ENCODE measurements around the gene NAA10.

NAA10 gene

DNA sequence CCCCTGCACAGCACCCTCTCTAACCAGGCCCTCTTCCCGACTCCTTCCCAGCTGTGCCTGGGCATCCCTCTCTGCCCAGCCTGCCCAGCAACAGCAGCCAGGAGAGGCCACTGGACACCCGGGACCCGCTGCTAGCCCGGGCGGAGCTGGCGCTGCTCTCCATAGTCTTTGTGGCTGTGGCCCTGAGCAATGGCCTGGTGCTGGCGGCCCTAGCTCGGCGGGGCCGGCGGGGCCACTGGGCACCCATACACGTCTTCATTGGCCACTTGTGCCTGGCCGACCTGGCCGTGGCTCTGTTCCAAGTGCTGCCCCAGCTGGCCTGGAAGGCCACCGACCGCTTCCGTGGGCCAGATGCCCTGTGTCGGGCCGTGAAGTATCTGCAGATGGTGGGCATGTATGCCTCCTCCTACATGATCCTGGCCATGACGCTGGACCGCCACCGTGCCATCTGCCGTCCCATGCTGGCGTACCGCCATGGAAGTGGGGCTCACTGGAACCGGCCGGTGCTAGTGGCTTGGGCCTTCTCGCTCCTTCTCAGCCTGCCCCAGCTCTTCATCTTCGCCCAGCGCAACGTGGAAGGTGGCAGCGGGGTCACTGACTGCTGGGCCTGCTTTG lies 29.2 kb downstream of the NAA10 start:
- Histone ChIP-seq H3K27ac (peak overlapping the region; percentile 47), H3K4me3 (ENCODE audit: low read depth in 1 of 2, low read length in 1 of 2) (no peak overlapping the region), H3K9me3 (no peaks in the 10 kb centered on the region), H3K4me1 (ENCODE audit: control insufficient read depth in 1 of 2, insufficient read depth in 1 of 2, low read depth in 1 of 2, low read length in 1 of 2) (peaks cover 30 to 37% of the 10 kb centered on the region in 2 experiments), H3K27me3 (no peaks in the 10 kb centered on the region), H3K36me3 (peaks cover 45% of the 10 kb centered on the region)
- no peak for TF ChIP-seq CTCF (IDR thresholded peaks at IDR 0.05)

GRCh38 chrX:153903991-153904957 lies 30.6 kb downstream of the NAA10 start, which contains the start of gene AVPR2:
Gene AVPR2, plus strand, starts transcription at chrX:153904673. Its CDS starts 473 bp downstream, at chrX:153905146.
- H3K27me3 ChIP-seq: no peaks in the 10 kb centered on the region
- no peaks in the 10 kb centered on the region for H3K9me3 ChIP-seq
- no peak for TF ChIP-seq CTCF (IDR thresholded peaks at IDR 0.05)
- H3K27ac ChIP-seq: peak within 1 kb of the TSS; percentile 58
- H3K4me1 ChIP-seq (ENCODE audit: control insufficient read depth in 1 of 2, insufficient read depth in 1 of 2, low read depth in 1 of 2, low read length in 1 of 2): peaks cover 34 to 40% of the 10 kb centered on the region in 2 experiments
- H3K4me3 ChIP-seq (ENCODE audit: low read depth in 1 of 2, low read length in 1 of 2): peak within 1 kb of the TSS in 1 of 2 experiments; percentile 3
- peaks cover 32% of the 10 kb centered on the region for H3K36me3 ChIP-seq

- TF ChIP-seq CTCF (IDR thresholded peaks at IDR 0.05): no peak
- Histone ChIP-seq H3K27me3 (no peaks in the 10 kb centered on the region), H3K36me3 (peaks cover 23% of the 10 kb centered on the region), H3K4me3 (ENCODE audit: low read depth in 1 of 2, low read length in 1 of 2) (no peak overlapping the region), H3K9me3 (no peaks in the 10 kb centered on the region), H3K27ac (peak overlapping the region; percentile 58), H3K4me1 (ENCODE audit: control insufficient read depth in 1 of 2, insufficient read depth in 1 of 2, low read depth in 1 of 2, low read length in 1 of 2) (peaks cover 34 to 40% of the 10 kb centered on the region in 2 experiments)
These were observed 31.4 kb downstream of the NAA10 start for GRCh38 chrX:153903238-153903980.

DNA sequence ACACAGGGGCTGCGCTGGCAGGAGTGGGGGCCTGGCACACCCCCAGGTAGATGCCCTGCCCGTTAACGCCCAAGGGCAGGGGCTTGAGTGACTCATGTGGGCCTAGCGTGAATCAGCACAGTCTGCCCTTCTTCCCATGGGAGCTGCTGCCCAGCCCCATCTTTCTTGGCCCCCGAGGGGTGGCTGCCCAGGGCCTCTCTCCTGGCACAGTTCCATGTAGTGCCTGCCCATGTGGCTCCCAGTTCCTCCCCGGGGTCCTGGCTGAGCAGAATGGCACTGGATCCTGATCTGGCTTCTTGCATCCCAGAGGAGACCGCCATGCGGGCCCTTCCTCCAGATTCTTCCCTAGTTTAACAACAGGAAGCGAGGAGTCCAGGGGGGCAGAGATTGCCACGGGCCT lies 32.5 kb downstream of the NAA10 start:
- peaks cover 34 to 40% of the 10 kb centered on the region in 2 experiments for H3K4me1 ChIP-seq (ENCODE audit: control insufficient read depth in 1 of 2, insufficient read depth in 1 of 2, low read depth in 1 of 2, low read length in 1 of 2)
- no peak for TF ChIP-seq CTCF (IDR thresholded peaks at IDR 0.05)
- no peaks in the 10 kb centered on the region for H3K27me3 ChIP-seq

GRCh38 chrX:153901753-153902140 lies 33.1 kb downstream of the NAA10 start:
- no peaks in the 10 kb centered on the region for H3K27me3 ChIP-seq
- no peak overlapping the region for H3K4me3 ChIP-seq (ENCODE audit: low read depth in 1 of 2, low read length in 1 of 2)
- no peaks in the 10 kb centered on the region for H3K9me3 ChIP-seq
- no peak overlapping the region for H3K27ac ChIP-seq
- TF ChIP-seq CTCF (IDR thresholded peaks at IDR 0.05): no peak
- peaks cover 7% of the 10 kb centered on the region for H3K36me3 ChIP-seq
- peaks cover 34 to 40% of the 10 kb centered on the region in 2 experiments for H3K4me1 ChIP-seq (ENCODE audit: control insufficient read depth in 1 of 2, insufficient read depth in 1 of 2, low read depth in 1 of 2, low read length in 1 of 2)

More for the DNA sequence above, 32.5 kb downstream of the NAA10 start:
- Histone ChIP-seq H3K9me3 (no peaks in the 10 kb centered on the region), H3K27ac (no peak overlapping the region), H3K4me3 (ENCODE audit: low read depth in 1 of 2, low read length in 1 of 2) (no peak overlapping the region), H3K36me3 (peaks cover 13% of the 10 kb centered on the region)

Data from neutrophil (primary cell).